ENCODE measurements around the gene CYRIA. TPM values are rescaled to one million over a fixed set of nuclear protein-coding genes. Genes with fewer than 3 reads are reported as not detected.

CYRIA gene
- total RNA-seq, 2 donors from 2014 or later: 0.86 to 1.4 TPM

DNA sequence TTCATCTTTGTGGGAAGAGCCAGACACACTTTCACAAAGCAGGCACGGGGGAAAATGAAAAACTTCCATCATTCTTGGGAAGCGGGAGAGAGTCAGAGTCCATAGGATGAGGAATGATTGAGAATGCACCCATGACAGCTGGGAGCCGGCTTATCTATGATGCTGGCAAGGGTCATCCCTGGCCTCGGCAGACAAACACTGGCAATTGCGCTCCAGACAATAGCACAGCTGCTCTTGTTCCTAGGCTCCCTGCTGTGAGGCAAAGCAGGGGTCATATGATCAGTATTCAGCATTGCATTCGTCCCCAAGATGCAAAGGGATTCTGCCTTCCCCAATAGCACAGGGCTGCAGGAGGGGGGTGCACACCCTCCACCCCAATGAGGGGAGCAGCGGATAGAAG, 33.0 kb downstream of the CYRIA start:
- H3K4me3 Mint-ChIP-seq: no peak overlapping the region
- H3K4me3 ChIP-seq (ENCODE audit: low read length): no peak overlapping the region
- H3K9me3 ChIP-seq (ENCODE audit: control insufficient read depth, low read length): peaks cover 7% of the 10 kb centered on the region
- H3K27ac Mint-ChIP-seq: no peak overlapping the region
- no peaks in the 10 kb centered on the region for H3K36me3 ChIP-seq (ENCODE audit: control insufficient read depth, insufficient read depth, low read length)
- H3K4me1 Mint-ChIP-seq: peaks cover 25% of the 10 kb centered on the region
- no peaks in the 10 kb centered on the region for H3K27me3 ChIP-seq (ENCODE audit: control insufficient read depth, insufficient read depth, low read length, poor library complexity, severe bottlenecking)
- H3K9me3 Mint-ChIP-seq: no peaks in the 10 kb centered on the region
- WGBS, 2 experiments (ENCODE audit: insufficient coverage in 1 of 2, insufficient read length in 1 of 2): 61 to 74% methylated on average over 4 to 7 of the region's 7 CpGs
- TF ChIP-seq, protein P1, sequence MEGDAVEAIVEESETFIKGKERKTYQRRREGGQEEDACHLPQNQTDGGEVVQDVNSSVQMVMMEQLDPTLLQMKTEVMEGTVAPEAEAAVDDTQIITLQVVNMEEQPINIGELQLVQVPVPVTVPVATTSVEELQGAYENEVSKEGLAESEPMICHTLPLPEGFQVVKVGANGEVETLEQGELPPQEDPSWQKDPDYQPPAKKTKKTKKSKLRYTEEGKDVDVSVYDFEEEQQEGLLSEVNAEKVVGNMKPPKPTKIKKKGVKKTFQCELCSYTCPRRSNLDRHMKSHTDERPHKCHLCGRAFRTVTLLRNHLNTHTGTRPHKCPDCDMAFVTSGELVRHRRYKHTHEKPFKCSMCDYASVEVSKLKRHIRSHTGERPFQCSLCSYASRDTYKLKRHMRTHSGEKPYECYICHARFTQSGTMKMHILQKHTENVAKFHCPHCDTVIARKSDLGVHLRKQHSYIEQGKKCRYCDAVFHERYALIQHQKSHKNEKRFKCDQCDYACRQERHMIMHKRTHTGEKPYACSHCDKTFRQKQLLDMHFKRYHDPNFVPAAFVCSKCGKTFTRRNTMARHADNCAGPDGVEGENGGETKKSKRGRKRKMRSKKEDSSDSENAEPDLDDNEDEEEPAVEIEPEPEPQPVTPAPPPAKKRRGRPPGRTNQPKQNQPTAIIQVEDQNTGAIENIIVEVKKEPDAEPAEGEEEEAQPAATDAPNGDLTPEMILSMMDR (conservative IDR thresholded peaks at IDR 0.05): no peak
- no peak overlapping the region for H3K9ac ChIP-seq (ENCODE audit: extremely low read depth, low read length, poor library complexity, severe bottlenecking)
- no peak for DNase-seq
- no peaks in the 10 kb centered on the region for H3K4me1 ChIP-seq (ENCODE audit: control insufficient read depth, insufficient read depth, low read length)
- H3K27me3 Mint-ChIP-seq (ENCODE audit: insufficient read depth): no peaks in the 10 kb centered on the region
- no peaks in the 10 kb centered on the region for H3K36me3 Mint-ChIP-seq (ENCODE audit: low read depth)
- peak overlapping the region; percentile 45 for H3K27ac ChIP-seq (ENCODE audit: low read depth, low read length)

GRCh38 chr2:16630463-16630862, 35.2 kb downstream of the CYRIA start:
- TF ChIP-seq, protein P1 (conservative IDR thresholded peaks at IDR 0.05): no peak
- H3K4me3 Mint-ChIP-seq: no peak overlapping the region
- H3K4me1 ChIP-seq (ENCODE audit: control insufficient read depth, insufficient read depth, low read length): peaks cover 4% of the 10 kb centered on the region
- H3K27ac ChIP-seq (ENCODE audit: low read depth, low read length): no peak overlapping the region
- H3K9ac ChIP-seq (ENCODE audit: extremely low read depth, low read length, poor library complexity, severe bottlenecking): no peak overlapping the region
- H3K27me3 Mint-ChIP-seq (ENCODE audit: insufficient read depth): no peaks in the 10 kb centered on the region
- H3K27me3 ChIP-seq (ENCODE audit: control insufficient read depth, insufficient read depth, low read length, poor library complexity, severe bottlenecking): no peaks in the 10 kb centered on the region
- H3K9me3 Mint-ChIP-seq: no peaks in the 10 kb centered on the region
- no peaks in the 10 kb centered on the region for H3K9me3 ChIP-seq (ENCODE audit: control insufficient read depth, low read length)
- WGBS, 2 experiments (ENCODE audit: insufficient coverage in 1 of 2, insufficient read length in 1 of 2): 96% methylated on average over 3 of the region's 3 CpGs; no CpG with 5 or more reads in 1 of the 2 experiments
- H3K4me1 Mint-ChIP-seq: peaks cover 25% of the 10 kb centered on the region
- H3K27ac Mint-ChIP-seq: no peak overlapping the region
- DNase-seq: no peak
- H3K36me3 ChIP-seq (ENCODE audit: control insufficient read depth, insufficient read depth, low read length): no peaks in the 10 kb centered on the region
- no peak overlapping the region for H3K4me3 ChIP-seq (ENCODE audit: low read length)
- no peaks in the 10 kb centered on the region for H3K36me3 Mint-ChIP-seq (ENCODE audit: low read depth)

DNA sequence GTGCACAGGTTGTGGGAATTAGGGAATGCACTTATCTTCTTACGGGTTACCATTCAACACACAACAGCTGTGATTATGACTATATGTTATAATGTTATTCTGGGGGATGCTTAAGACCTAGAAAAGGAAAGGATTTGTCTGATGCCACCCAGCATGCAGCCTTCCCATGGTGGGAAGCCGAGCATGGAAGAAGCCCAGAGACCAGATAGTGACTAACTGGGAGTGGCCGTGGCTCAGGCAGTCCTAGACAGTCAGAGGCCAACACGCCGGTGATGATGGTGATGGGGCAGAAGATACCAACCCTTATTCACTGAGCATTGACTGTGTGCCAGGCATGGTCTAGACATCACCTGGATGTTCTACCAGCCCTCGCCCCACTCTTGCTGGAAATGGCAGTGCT, 35.9 kb downstream of the CYRIA start:
- TF ChIP-seq, protein P1 (conservative IDR thresholded peaks at IDR 0.05): no peak
- no peak overlapping the region for H3K27ac Mint-ChIP-seq
- Histone ChIP-seq H3K36me3 (ENCODE audit: control insufficient read depth, insufficient read depth, low read length) (no peaks in the 10 kb centered on the region), H3K9me3 (ENCODE audit: control insufficient read depth, low read length) (no peaks in the 10 kb centered on the region), H3K27ac (ENCODE audit: low read depth, low read length) (no peak overlapping the region), H3K4me1 (ENCODE audit: control insufficient read depth, insufficient read depth, low read length) (peaks cover 9% of the 10 kb centered on the region), H3K4me3 (ENCODE audit: low read length) (no peak overlapping the region), H3K9ac (ENCODE audit: extremely low read depth, low read length, poor library complexity, severe bottlenecking) (no peak overlapping the region), H3K27me3 (ENCODE audit: control insufficient read depth, insufficient read depth, low read length, poor library complexity, severe bottlenecking) (no peaks in the 10 kb centered on the region)
- H3K36me3 Mint-ChIP-seq (ENCODE audit: low read depth): no peaks in the 10 kb centered on the region
- WGBS, 2 experiments (ENCODE audit: insufficient coverage in 1 of 2, insufficient read length in 1 of 2): 93 to 100% methylated on average over 5 of the region's 6 CpGs
- H3K9me3 Mint-ChIP-seq: no peaks in the 10 kb centered on the region
- DNase-seq: no peak
- peaks cover 31% of the 10 kb centered on the region for H3K4me1 Mint-ChIP-seq
- H3K4me3 Mint-ChIP-seq: no peak overlapping the region
- H3K27me3 Mint-ChIP-seq (ENCODE audit: insufficient read depth): no peaks in the 10 kb centered on the region
